Activated B cell treated with CpG ODN at 0.5 μM for 24 hours (primary cell): ENCODE measurements around the gene ZSCAN5B. TPM values are rescaled to one million over a fixed set of nuclear protein-coding genes. Genes with fewer than 3 reads are reported as not detected.

Experiments used
- ATAC-seq: fragments of 200-7000 bp; cut with Tn5 transposase; one replicate; pipeline ENCODE4 v1.10.0; 2021; ENCODE audit warnings: low read depth, mild to moderate bottlenecking, moderate library complexity
- CTCF ChIA-PET: fragments of 350-600 bp; sonication (Branson Sonifier 250); formaldehyde crosslinking; loops from one replicate; lab custom pipeline; 2021; ENCODE audit warnings: antibody characterized with exemption; lab: Charles Lee
- POLR2A ChIA-PET: fragments of 350-600 bp; sonication (Branson Sonifier 250); formaldehyde crosslinking; loops from one replicate; lab custom pipeline; 2021; ENCODE audit warnings: antibody characterized with exemption; lab: Charles Lee
- DNase-seq: peaks from one replicate; pipeline ENCODE4 v3.0.0; 2022
- H3K27ac Mint-ChIP-seq: one replicate; pipeline ENCODE4 v1.8.0; 2020; ENCODE audit warnings: mixed read lengths
- H3K27me3 Mint-ChIP-seq: one replicate; pipeline ENCODE4 v1.8.0; 2021; ENCODE audit warnings: mixed read lengths
- H3K36me3 Mint-ChIP-seq: one replicate; pipeline ENCODE4 v1.8.0; 2021; ENCODE audit warnings: low read depth, mixed read lengths
- H3K4me1 Mint-ChIP-seq: one replicate; pipeline ENCODE4 v1.8.0; 2021; ENCODE audit warnings: mixed read lengths
- H3K4me3 Mint-ChIP-seq: one replicate; pipeline ENCODE4 v1.8.0; 2020; ENCODE audit warnings: mild to moderate bottlenecking, mixed read lengths
- H3K9me3 Mint-ChIP-seq: one replicate; pipeline ENCODE4 v1.8.0; 2020; ENCODE audit warnings: mixed read lengths
- intact Hi-C: fragments of 100-400 bp; cut with micrococcal nuclease; formaldehyde crosslinking; loops from one replicate; pipeline ENCODE4 v1.15.1; 2024
- total RNA-seq: library from RNA; stranded (reverse); gene quantifications from 2 replicates; pipeline ENCODE4 v1.2.3, GENCODE V29; 2022
- TF ChIP-seq, protein P1 (sequence below): fragments of 200-600 bp; IDR thresholded peaks from one replicate; pipeline ENCODE4 v1.8.0; 2022; ENCODE audit warnings: antibody characterized with exemption, mild to moderate bottlenecking

The ZSCAN5B gene
- total RNA-seq, 1 donor from 2014 or later: not detected

DNA sequence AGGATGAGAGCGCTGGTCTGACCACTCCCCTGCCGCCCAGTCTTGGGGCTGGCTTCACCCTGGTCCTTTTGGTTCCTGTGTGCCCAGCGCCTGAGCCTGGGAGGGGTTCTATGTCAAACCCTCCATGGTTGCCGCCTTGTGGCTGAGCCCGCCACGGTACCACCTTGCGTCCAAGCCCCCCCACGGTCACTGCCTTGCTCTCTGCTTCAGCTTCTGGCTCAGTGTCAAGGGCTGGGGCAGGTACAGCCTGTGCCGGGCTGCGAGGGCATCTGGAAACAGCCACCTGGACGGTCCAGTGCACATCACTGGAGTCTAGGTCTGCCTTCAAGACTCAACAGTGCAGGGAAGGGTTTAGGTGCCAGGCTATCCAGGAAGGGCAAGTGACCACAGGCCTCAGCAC is 36.0 kb downstream of the ZSCAN5B start:
- TF ChIP-seq, protein P1, sequence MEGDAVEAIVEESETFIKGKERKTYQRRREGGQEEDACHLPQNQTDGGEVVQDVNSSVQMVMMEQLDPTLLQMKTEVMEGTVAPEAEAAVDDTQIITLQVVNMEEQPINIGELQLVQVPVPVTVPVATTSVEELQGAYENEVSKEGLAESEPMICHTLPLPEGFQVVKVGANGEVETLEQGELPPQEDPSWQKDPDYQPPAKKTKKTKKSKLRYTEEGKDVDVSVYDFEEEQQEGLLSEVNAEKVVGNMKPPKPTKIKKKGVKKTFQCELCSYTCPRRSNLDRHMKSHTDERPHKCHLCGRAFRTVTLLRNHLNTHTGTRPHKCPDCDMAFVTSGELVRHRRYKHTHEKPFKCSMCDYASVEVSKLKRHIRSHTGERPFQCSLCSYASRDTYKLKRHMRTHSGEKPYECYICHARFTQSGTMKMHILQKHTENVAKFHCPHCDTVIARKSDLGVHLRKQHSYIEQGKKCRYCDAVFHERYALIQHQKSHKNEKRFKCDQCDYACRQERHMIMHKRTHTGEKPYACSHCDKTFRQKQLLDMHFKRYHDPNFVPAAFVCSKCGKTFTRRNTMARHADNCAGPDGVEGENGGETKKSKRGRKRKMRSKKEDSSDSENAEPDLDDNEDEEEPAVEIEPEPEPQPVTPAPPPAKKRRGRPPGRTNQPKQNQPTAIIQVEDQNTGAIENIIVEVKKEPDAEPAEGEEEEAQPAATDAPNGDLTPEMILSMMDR: no peak
- no peak overlapping the region for H3K27ac Mint-ChIP-seq
- CTCF ChIA-PET: no interaction called here
- H3K4me3 Mint-ChIP-seq: no peak overlapping the region
- POLR2A ChIA-PET: no interaction called here
- H3K9me3 Mint-ChIP-seq: no peaks in the 10 kb centered on the region
- H3K27me3 Mint-ChIP-seq: peaks cover 2% of the 10 kb centered on the region
- DNase-seq: no peak
- peaks cover 27% of the 10 kb centered on the region for H3K36me3 Mint-ChIP-seq
- peaks cover 3% of the 10 kb centered on the region for H3K4me1 Mint-ChIP-seq
- no peak for ATAC-seq
- intact Hi-C loops: no loop called here

- H3K27ac Mint-ChIP-seq: no peak overlapping the region
- DNase-seq: no peak
- peaks cover 44% of the 10 kb centered on the region for H3K36me3 Mint-ChIP-seq
- ATAC-seq: no peak
- H3K4me3 Mint-ChIP-seq: no peak overlapping the region
- ChIA-PET POLR2A (no interaction called here), CTCF (no interaction called here)
- intact Hi-C loops: no loop called here
- no peaks in the 10 kb centered on the region for H3K9me3 Mint-ChIP-seq
- TF ChIP-seq, protein P1: no peak
- H3K4me1 Mint-ChIP-seq: peaks cover 3% of the 10 kb centered on the region
- H3K27me3 Mint-ChIP-seq: no peaks in the 10 kb centered on the region
Observed at GRCh38 chr19:56159622-56160271, 37.8 kb downstream of the ZSCAN5B start.

GRCh38 chr19:56159009-56159559 is 38.5 kb downstream of the ZSCAN5B start:
- DNase-seq: no peak
- Mint-ChIP-seq H3K27me3 (no peaks in the 10 kb centered on the region), H3K27ac (no peak overlapping the region), H3K36me3 (peaks cover 46% of the 10 kb centered on the region), H3K4me3 (no peak overlapping the region), H3K9me3 (no peaks in the 10 kb centered on the region), H3K4me1 (peaks cover 3% of the 10 kb centered on the region)
- no peak for ATAC-seq
- intact Hi-C loops: no loop called here
- ChIA-PET POLR2A (no interaction called here), CTCF (no interaction called here)
- TF ChIP-seq, protein P1: no peak

- DNase-seq (no peak), ATAC-seq (no peak)
- Mint-ChIP-seq H3K9me3 (no peaks in the 10 kb centered on the region), H3K4me3 (no peak overlapping the region), H3K27me3 (no peaks in the 10 kb centered on the region), H3K27ac (no peak overlapping the region), H3K36me3 (peaks cover 54% of the 10 kb centered on the region), H3K4me1 (peaks cover 3% of the 10 kb centered on the region)
- intact Hi-C loops: no loop called here
- ChIA-PET POLR2A (no interaction called here), CTCF (no interaction called here)
- TF ChIP-seq, protein P1: no peak
Observed at GRCh38 chr19:56158170-56158757, 39.3 kb downstream of the ZSCAN5B start.

GRCh38 chr19:56156768-56157167 is 40.8 kb downstream of the ZSCAN5B start:
- no peaks in the 10 kb centered on the region for H3K27me3 Mint-ChIP-seq
- H3K4me1 Mint-ChIP-seq: no peaks in the 10 kb centered on the region
- DNase-seq (no peak), ATAC-seq (no peak)
- intact Hi-C loops: no loop called here
- TF ChIP-seq, protein P1: no peak
- ChIA-PET CTCF (no interaction called here), POLR2A (no interaction called here)
- no peaks in the 10 kb centered on the region for H3K9me3 Mint-ChIP-seq
- no peak overlapping the region for H3K27ac Mint-ChIP-seq
- no peak overlapping the region for H3K4me3 Mint-ChIP-seq
- H3K36me3 Mint-ChIP-seq: peaks cover 61% of the 10 kb centered on the region
